CD4-positive, alpha-beta T cell treated with Interleukin-10 for 1 hour (primary cell): ENCODE results near the gene ST3GAL6.

Experiments
- DNase-seq: peaks from one replicate; pipeline ENCODE4 v3.0.0-alpha.2; 2020

Gene ST3GAL6

GRCh38 chr3:98740324-98740723 lies 22.8 kb upstream of the ST3GAL6 start:
- DNase-seq = no peak

DNA sequence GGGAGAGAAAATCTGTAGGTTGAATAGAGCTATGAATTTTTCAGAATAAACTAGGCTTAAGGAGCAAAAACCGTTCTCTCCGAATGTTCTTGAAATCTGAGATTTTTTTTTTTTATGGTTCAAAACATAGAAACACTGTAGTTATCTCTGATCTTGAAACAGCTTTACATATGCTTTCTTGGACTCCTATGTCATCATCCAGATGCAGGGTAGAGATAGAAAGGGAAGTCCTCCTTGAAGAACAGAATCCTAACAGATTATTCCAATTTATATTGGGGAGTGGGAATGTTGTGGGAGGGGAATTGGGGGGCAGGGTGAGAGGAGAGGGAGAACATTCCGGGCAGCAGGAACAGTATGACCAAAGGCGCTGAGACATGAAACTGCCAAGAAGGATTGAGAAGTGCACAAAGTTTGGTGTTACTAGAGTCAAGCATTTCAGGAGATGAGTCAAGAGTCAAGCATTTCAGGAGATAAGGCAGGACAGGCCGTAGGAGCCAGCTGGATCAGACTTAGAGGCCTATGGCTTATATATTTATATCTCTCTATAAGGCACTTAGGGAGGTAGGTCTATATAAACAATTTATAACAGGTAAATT lies 21.9 kb upstream of the ST3GAL6 start:
- no peak for DNase-seq

GRCh38 chr3:98743071-98743470 lies 20.1 kb upstream of the ST3GAL6 start:
- DNase-seq = no peak

GRCh38 chr3:98744283-98744682 lies 18.9 kb upstream of the ST3GAL6 start:
- no peak for DNase-seq

- no peak for DNase-seq
Measured at GRCh38 chr3:98745718-98746117, 17.4 kb upstream of the ST3GAL6 start.

- no peak for DNase-seq
Measured at GRCh38 chr3:98746122-98746521, 17.0 kb upstream of the ST3GAL6 start.

- DNase-seq = no peak
Measured at GRCh38 chr3:98746882-98747281, 16.3 kb upstream of the ST3GAL6 start.

- DNase-seq = no peak
Measured at GRCh38 chr3:98750276-98750919, 12.7 kb upstream of the ST3GAL6 start.

GRCh38 chr3:98754483-98754882 lies 8.7 kb upstream of the ST3GAL6 start:
- no peak for DNase-seq

DNA sequence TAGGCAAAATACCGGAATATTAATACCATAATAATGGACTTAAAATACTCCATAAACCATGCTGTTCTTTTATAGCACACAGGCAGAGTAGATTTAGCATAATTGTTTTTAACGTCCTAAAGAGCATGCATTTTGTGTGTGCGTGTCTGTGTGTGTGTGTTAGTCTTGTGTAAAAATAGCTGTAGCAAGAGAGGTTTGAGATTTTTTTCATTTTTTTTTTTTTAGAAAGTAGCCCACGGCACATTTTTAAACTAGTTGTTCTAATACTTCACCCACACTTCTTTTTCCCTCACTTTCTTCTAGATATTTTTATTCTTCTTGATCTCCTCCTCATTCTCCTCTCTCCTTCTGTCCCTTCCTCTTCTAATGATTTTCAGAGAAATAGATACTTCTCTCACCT lies 7.5 kb upstream of the ST3GAL6 start:
- no peak for DNase-seq

DNA sequence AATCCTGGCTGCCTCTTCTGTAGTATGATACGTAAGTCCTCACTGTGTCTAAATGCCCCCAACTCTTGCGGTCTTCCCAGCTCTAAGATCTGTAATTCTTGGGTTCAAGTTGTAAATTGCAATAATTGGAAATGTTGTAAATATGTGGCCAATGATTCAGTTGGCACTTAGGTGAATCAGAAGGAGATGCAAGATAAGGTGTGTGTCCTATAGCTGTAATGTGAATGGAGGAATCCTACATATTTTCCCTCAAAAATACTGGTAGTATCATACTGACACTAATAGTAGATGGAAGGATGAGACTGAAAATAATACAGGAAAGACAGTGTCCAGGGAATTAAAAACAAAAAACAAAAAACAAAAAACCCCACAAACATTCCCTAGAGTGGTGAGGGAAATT lies 3.5 kb upstream of the ST3GAL6 start:
- no peak for DNase-seq

DNA sequence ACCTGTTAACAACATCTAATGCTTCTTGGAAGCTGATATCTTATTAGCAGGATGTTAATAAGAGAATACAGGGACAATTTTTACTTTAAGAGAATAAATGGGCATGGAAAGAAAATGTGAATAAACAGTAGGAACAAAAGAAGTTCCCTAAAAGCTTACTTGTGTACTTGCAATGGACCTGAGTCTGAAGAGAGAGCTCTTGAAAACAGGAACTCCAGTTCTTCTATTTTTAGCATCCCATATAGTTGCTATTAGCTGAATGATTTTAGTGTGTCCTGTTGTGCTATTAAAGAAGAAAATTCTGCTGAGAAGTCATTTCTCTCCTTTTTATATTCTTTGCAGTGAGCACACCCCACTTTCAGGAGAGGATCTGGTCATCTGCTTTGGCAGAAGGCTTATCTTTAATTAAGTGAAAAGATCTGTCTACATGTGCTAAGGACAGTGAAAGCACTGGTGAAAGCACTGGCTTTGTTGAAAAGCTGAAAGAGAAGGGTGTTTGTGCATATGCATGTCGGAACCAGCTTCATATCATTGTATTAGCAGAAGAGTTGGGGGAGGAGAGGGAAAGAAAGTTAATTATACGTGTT lies 1.4 kb upstream of the ST3GAL6 start:
- DNase-seq = no peak

DNA sequence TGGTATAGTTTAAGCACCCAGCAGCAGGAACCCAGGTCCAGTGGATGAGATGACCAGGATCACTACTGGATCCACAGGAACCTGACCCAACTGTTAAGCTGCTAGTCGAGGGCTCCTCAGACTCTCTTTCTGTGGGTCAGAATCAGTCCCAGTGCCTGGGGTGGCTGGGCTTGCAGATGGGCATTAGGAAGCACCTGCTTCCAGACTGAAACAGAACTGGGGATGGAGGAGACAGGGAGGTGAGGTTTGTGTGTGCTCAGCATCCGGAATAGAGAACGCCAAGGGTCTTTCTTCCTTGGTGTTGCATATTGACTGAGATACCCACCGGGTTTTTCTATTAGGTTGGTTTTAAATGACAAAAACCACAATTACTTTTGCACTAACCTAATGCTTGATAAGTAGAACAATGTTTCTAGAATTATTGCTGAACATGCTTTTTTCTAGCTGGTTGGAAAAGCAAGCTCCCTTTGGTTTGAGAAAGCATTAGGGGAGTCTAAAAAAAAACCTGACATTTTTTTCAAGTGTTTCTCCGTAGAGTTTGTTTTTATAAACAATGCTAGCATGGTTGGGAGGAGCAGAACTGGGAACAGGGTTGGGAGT lies 779 bp downstream of the ST3GAL6 start:
- no peak for DNase-seq

DNA sequence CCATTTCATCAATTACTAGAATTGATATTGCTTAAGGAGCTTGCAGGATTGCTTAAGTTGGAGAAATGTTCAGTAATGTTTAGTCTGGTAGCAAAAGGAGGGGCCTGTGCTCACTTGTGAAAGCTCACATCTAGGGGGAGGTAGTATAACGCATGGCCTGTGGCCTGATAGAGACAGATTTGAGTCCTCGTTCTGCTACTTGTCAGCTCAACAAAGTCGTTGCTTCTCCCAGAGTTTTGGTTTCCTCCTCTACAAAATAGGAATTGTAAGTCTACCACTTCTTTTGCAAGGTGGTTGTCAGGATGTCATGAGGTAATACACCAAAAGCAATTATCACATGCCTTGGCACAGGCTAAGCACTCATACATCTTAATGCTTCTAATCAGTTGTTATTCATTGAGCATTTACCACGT lies 1.3 kb downstream of the ST3GAL6 start:
- DNase-seq = no peak

DNA sequence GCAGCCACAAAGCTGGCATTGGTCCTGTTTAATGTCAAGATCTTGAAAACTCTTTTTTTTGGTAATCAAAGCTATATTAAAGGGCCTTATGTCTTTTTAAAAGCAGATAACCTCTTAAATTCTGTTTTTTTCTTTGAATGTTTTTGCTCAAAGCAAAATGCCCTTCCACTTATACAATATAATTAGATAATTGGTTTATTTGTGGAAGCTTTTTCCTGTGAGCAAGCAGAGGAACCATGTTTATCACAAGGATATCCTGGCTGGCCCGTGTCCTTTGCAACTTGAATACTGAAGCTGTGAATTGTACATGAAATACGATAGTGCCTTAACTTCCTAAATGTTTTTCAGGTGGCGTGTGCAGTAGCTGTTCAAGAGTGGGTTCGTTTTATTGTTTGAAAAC lies 2.6 kb downstream of the ST3GAL6 start:
- no peak for DNase-seq

GRCh38 chr3:98766924-98767323 lies 3.8 kb downstream of the ST3GAL6 start:
- no peak for DNase-seq

DNA sequence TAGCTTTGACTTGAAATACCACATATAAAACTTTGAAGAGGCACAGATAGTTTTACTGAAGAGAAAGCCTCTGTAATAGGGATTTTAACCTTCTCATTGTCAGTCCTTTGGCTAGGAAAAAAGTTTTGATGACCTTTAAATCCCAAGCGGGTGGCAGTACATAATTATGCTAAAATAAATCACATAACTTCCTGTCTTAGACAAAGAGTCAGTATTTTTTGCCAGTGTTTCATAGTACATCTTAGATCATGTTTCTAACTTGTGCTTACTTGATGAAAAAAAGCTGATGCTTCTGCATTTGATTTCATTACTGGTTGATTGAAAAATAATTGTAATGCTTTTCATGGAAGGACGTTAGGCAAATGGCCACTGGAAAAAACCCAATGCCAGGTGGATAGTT lies 5.8 kb downstream of the ST3GAL6 start:
- DNase-seq = no peak

- no peak for DNase-seq
Measured at GRCh38 chr3:98769448-98769847, 6.3 kb downstream of the ST3GAL6 start.

- no peak for DNase-seq
Measured at GRCh38 chr3:98770261-98771039, 7.3 kb downstream of the ST3GAL6 start.

DNA sequence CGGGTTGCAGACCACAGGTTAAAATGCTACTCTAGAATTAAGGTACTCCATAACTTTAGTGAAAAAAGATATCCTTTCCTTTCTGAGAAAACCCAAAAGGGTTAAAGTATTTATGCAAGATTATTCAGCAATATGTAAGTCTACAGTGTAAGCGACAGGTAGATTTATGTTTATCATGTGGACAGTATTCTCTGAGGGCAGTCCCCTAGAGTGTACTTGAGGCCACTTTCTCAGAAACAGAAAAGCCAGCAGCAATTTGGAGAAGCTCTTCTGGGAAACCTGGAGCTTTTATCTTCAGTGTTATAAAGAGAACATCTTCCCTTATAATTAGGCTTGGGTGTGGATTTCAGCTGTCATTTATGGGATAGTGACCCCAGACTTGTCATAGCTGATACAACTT lies 8.9 kb downstream of the ST3GAL6 start:
- no peak for DNase-seq

DNA sequence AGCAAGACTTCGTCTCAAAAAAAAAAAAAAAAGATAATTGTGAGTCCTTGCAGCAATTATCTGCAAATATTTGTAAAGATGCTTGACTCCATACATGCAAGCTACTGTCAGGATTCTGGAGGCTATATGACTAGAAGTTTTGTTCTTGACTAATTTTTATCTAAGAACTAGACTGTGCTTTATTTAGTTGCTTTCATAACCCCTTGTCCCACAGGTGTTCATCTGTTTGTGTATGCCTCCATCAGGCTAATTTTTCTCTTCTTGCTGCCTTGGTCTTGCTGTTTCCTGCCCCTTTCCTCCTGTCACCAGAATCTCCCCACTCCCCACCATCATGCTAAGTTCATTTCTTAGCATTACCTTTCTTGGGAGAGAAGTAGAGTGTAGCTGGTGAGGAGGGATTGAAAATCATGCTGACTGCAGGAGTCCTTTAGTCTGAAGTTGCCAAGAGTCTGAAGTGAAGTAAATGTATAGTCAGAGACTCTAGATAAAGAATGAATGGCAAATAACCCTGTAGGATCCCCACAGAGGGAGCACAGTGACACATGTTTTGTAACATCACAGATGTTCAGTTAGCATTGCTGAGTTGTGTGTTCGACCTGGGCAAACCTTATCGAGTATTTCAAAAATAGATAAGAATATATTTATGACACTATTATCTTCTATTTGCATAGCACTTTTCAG lies 12.5 kb downstream of the ST3GAL6 start:
- no peak for DNase-seq

DNA sequence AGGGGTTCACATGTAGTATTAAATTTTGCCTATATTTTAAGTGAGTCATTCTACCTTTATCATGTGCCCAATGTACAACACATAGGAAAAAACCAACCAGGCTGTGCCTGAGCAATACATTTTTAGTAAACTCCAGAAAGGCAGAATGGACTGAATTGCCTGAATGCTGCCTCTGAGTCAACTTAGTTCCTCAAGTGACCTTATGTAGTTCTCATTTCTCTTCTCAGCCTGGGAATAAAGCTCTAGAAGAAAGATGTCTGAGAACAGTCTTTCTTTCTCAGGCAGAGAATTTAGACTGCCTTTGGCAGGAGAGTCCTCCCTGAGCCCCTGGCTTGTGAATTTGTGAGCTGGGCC lies 13.0 kb downstream of the ST3GAL6 start:
- DNase-seq = no peak

DNA sequence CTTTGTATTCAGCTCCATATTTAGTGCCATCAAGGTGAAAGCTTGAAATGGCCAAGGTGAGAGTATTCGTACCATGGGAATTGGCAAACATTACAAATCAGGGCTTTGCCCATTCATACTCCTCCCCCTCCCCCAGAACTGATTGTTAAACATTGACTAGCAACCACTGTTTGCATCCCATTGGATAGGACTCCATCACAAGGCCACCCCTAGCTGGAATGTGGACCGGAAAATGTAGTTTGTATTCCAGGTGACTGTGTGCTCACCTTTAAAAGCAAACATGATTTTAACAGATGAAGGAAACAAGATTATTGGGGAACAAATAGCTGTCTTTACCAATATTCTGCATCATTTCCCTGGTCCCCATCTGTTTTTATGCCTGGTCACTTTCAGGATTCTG lies 14.1 kb downstream of the ST3GAL6 start:
- no peak for DNase-seq
